Vagina (tissue), 2 donors: ENCODE results near the gene P4HA2.

ENCODE experiments used
- POLR2A ChIP-seq, 2 donors: fragments of 450-650 bp; IDR thresholded peaks; one replicate each; pipeline ENCODE4 v1.6.1; 2017; ENCODE audit warnings: antibody characterized with exemption in 2 of 2, mild to moderate bottlenecking in 2 of 2, moderate library complexity in 2 of 2
- POLR2AphosphoS5 ChIP-seq, 2 donors: sonication (generic); formaldehyde crosslinking; IDR thresholded peaks; one replicate each; pipeline ENCODE4 v1.9.0; 2017; ENCODE audit warnings: antibody characterized with exemption in 2 of 2, mild to moderate bottlenecking in 2 of 2, low read depth in 1 of 2; ENCODE audit not compliant: insufficient read depth in 1 of 2
- TF ChIP-seq, protein P1 (sequence below), 3 experiments: fragments of 450-650 bp in 2 of 3; fragments of 200-600 bp in 1 of 3; sonication (generic) in 1 of 3; IDR thresholded peaks; one replicate each; pipeline ENCODE4 v1.5.1; 2017 to 2019; ENCODE audit warnings: antibody characterized with exemption in 3 of 3, mild to moderate bottlenecking in 2 of 3, moderate library complexity in 2 of 3

DNA sequence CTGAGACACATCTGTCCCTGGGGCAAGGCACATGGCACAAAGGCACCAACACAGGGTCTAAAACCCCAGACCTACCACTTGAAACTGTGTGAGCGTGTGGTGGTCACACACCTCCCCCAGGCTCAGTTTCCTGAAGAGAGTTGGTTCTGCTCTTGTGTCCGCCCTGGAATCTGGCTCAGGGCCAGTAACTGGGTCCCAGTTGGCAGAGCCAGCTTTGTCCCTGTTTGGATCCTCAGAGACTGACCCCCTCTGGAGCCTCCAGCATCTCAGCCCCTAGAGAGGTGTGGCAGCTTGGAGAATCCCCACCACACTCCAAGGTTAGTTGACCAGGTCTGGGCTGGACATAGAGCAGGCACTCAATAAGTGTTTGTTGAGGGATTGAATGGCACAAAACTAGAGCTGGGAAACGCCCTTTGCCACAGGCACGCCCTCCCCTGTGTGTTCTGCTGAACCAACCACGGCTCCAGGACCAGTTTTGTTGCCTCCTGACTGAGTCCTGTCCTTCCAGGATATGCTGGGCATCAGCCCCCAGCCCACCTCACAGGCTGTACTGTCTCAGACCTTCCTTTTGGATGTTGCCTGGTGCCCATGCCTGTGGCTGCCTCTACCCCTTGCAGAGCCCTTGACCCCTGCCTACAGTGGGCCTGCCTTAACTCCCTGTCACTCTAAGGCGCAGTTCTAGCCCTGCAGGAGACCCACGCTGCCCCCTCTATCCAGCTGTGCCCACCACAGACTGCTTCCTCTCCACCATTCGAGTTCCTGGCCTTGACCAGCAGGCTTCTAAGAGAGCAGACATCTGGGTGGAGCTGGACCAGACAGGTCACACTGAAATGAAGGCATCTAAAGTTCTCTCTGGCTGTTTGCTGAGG, 26.0 kb upstream of the P4HA2 start:
- TF ChIP-seq, protein P1, sequence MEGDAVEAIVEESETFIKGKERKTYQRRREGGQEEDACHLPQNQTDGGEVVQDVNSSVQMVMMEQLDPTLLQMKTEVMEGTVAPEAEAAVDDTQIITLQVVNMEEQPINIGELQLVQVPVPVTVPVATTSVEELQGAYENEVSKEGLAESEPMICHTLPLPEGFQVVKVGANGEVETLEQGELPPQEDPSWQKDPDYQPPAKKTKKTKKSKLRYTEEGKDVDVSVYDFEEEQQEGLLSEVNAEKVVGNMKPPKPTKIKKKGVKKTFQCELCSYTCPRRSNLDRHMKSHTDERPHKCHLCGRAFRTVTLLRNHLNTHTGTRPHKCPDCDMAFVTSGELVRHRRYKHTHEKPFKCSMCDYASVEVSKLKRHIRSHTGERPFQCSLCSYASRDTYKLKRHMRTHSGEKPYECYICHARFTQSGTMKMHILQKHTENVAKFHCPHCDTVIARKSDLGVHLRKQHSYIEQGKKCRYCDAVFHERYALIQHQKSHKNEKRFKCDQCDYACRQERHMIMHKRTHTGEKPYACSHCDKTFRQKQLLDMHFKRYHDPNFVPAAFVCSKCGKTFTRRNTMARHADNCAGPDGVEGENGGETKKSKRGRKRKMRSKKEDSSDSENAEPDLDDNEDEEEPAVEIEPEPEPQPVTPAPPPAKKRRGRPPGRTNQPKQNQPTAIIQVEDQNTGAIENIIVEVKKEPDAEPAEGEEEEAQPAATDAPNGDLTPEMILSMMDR (IDR thresholded peaks at IDR 0.05), result no peak
- no peak for TF ChIP-seq POLR2AphosphoS5 (IDR thresholded peaks at IDR 0.05; ENCODE audit: insufficient read depth in 1 of 2, low read depth in 1 of 2)
- TF ChIP-seq POLR2A (IDR thresholded peaks at IDR 0.05), result no peak
